Testis (tissue), 2 donors: ENCODE data around the gene DENND1A.

Experiments
- CTCF ChIP-seq, 3 experiments: fragments of 450-650 bp in 2 of 3; fragments of 200-600 bp in 1 of 3; sonication (generic) in 1 of 3; IDR thresholded peaks; one replicate each; pipeline ENCODE4 v1.5.1; 2016 to 2019; ENCODE audit warnings: antibody characterized with exemption in 3 of 3, mild to moderate bottlenecking in 2 of 3, moderate library complexity in 1 of 3
- POLR2A ChIP-seq: fragments of 450-650 bp; IDR thresholded peaks from one replicate; pipeline ENCODE4 v1.6.1; 2017; ENCODE audit warnings: antibody characterized with exemption, mild to moderate bottlenecking, moderate library complexity

DNA sequence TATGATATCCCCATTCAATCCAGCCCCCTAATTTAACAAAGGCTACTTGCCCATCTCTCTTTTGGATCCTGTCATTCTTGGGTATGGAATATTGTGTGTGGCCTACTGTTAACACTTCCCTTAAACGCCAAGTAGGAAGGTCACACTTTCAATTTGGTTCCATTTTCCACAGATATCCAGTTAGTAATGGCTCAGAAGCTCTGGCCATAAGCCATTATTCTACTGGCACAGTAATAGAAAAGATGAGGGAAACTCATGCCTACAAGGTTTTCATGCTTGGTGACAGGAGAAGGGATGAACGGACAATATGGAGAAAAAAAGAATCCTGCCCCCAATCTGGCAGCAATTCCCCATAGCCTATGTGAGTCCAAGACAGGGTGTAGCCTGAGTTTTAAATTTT is 346.3 kb downstream of the DENND1A start:
- no peak for TF ChIP-seq POLR2A
- TF ChIP-seq CTCF (IDR thresholded peaks at IDR 0.05), result no peak
